AG04449 (cell line): ENCODE measurements around the gene CRYGD.
"Not testable (repeated sequence)": the region's sequence is repeated elsewhere in the genome, so short reads cannot be mapped to it uniquely, and the experiment has no call there.

Experiments
- CTCF ChIA-PET: fragments of 350-600 bp; formaldehyde crosslinking; extraction: SDS; loops from one replicate; lab custom pipeline; 2021; ENCODE audit warnings: antibody characterized with exemption; lab: Yijun Ruan, JAX
- POLR2A ChIA-PET: fragments of 400-600, 350-600 bp; formaldehyde crosslinking; extraction: SDS; loops from one replicate; lab custom pipeline; 2020; ENCODE audit warnings: antibody characterized with exemption, inconsistent platforms; lab: Yijun Ruan, JAX
- DNase-seq: peaks from one replicate; pipeline ENCODE4 v3.0.0-alpha.2; 2010; ENCODE audit warnings: low read depth, low spot score
- H3K4me3 ChIP-seq: 2 replicates; pipeline ENCODE4 v1.5.1; 2011; ENCODE audit warnings: low read depth, mild to moderate bottlenecking, control low read depth, low read length
- TF ChIP-seq, protein P1 (sequence below): IDR thresholded peaks from one replicate; pipeline ENCODE4 v1.5.1; 2011; ENCODE audit warnings: mild to moderate bottlenecking, moderate library complexity, low read length, control low read depth, inconsistent platforms; ENCODE audit not compliant: insufficient read depth; ENCODE audit errors: missing control alignments

The CRYGD gene

DNA sequence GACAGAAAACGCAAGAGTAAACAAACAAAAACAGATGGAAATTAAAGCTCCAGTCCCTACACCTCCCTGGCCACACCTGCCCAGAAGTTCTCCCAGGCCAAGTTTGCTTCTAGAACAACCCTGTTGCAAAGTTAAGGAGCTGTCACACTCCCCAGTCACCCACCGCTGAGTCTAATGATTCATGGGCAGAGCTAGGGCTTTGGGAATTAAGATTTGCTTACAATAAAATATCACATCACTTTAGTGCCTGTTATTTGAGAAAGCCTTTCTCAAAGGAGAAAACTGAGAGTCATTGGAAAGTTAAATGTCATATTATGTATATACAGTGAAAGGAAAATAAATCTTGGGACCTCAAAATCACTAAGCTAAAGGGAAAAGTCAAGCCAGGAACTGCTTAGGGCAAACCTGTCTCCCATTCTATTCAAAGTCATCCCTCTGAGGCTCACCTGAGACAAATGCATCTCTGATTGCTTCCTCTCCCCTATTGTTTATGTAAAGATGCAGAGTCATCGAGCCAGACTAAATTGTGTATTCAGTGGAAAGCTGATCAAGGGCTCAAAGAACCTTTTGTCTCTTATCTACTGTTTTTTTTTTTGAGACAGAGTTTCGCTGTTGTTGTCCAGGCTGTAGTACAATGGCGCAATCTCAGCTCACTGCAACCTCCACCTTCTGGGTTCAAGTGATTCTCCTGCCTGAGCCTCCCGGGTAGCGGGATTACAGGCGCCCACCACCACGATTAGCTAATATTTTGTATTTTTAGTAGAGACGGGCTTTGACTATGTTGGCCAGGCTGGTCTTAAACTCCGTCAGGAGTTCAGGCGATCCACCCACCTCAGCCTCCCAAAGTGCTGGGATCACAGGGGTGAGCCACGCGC lies 18.8 kb upstream of the CRYGD start:
- no peak for DNase-seq
- TF ChIP-seq, protein P1, sequence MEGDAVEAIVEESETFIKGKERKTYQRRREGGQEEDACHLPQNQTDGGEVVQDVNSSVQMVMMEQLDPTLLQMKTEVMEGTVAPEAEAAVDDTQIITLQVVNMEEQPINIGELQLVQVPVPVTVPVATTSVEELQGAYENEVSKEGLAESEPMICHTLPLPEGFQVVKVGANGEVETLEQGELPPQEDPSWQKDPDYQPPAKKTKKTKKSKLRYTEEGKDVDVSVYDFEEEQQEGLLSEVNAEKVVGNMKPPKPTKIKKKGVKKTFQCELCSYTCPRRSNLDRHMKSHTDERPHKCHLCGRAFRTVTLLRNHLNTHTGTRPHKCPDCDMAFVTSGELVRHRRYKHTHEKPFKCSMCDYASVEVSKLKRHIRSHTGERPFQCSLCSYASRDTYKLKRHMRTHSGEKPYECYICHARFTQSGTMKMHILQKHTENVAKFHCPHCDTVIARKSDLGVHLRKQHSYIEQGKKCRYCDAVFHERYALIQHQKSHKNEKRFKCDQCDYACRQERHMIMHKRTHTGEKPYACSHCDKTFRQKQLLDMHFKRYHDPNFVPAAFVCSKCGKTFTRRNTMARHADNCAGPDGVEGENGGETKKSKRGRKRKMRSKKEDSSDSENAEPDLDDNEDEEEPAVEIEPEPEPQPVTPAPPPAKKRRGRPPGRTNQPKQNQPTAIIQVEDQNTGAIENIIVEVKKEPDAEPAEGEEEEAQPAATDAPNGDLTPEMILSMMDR, result no peak
- CTCF ChIA-PET, result interaction anchor here (1.1 to 2.0 kb wide), 2 partner anchors 21 to 33 kb away, joined by 3 to 8 read pairs; no protein-coding TSS in a partner anchor
- H3K4me3 ChIP-seq, result no peak overlapping the region
- POLR2A ChIA-PET, result no interaction called here

DNA sequence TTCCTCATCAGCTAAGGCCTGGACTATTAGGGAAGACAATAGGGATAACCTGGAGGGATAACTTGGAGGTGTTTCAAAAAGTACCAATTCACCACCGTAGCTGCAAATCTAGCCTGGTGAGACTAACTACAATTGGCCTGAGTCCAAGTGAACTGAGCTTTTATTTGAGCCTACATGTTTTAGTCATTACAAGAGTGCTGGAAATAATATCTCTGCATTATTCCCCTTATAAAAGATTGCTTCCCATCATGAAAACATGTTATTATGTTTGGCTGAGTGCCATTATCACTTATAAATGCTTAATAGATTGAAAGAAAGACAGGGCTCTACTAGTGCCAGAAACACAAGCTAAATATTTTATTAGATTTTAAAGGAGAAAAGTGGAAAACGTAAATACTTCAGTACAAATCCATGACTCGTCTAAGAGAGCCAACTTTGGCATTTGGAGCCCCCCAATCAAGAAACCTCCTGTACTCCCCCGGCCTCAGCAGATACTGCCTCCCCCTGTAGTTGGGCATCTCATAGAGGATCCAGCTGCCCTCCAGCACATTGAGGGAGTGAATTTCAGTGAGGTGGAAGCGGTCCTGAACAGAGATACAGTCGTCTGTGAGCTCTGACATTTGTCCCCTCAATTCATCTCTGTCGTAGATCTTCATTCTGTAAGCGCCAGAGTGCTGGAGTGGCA lies 18.1 kb upstream of the CRYGD start:
- POLR2A ChIA-PET, result no interaction called here
- CTCF ChIA-PET, result interaction anchor here (0.9 to 2.0 kb wide), 3 partner anchors 17 to 34 kb away, joined by 3 to 8 read pairs (median 4); no protein-coding TSS in a partner anchor
- DNase-seq, result no peak
- TF ChIP-seq, protein P1, result no peak
- no peak overlapping the region for H3K4me3 ChIP-seq

DNA sequence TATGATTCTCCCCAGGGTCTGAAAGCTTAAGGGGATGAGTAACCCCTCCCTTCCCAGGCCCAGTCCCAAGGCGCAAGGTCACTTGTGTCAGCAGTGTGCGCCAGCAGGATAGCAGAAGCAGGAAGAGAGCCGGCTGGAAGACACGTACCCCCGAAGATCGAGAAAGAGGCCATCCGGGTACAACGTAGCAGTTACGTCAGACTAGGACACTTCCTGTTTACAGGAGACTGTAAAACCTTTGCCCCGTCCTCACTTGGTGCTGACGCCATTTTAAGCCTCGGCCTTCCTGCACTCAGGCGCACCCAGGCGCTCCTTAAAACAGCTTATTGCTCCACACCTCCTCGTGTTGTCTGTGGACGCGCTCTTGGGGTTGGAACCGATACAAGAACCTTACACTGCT lies 15.1 kb upstream of the CRYGD start:
- TF ChIP-seq, protein P1, result no peak
- no peak for DNase-seq
- ChIA-PET POLR2A (no interaction called here), CTCF (interaction anchor here (0.6 kb wide), 2 partner anchors 16 to 36 kb away, joined by 3 read pairs; no protein-coding TSS in a partner anchor)
- H3K4me3 ChIP-seq, result no peak overlapping the region

DNA sequence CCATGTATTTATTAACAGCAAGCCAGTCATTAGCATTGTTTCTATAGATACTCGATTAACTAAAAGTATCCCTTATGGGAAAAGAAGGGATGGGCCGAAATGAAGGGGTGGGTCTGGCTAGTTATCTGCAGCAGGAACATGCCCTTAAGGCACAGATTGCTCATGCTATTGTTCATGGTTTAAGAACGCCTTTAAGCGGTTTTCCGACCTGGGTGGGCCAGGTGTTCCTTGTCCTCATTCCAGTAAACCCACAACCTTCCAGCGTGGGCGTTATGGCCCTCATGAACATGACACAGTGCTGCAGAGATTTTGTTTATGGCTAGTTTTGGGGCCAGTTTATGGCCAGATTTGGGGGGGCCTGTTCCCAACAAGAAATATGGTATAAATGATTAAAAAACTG lies 14.0 kb upstream of the CRYGD start:
- POLR2A ChIA-PET, H3K4me3 ChIP-seq, DNase-seq, CTCF ChIA-PET: not testable (repeated sequence)

DNA sequence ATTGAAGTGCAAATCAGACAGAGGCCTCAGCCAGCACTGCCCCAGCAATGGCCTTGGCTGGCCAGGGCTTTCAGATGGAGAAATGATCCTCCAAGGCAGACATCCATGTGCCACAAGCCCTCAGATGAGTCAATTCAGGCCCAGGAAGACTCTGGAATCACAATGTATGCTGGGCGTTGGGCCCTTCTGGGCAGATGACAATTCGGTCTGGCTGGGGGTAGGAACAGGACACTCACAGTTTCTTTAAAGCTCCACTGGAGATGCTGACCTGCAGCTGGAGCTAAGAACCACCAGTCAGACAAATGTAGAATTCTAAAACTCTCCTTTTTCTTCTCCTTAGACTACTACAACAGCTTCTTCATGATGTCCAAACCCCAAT lies 12.4 kb upstream of the CRYGD start:
- H3K4me3 ChIP-seq, result no peak overlapping the region
- TF ChIP-seq, protein P1, result no peak
- no peak for DNase-seq
- CTCF ChIA-PET, result interaction anchor here (1.9 kb wide), 1 partner anchor 38 kb away, joined by 5 read pairs; no protein-coding TSS in a partner anchor
- POLR2A ChIA-PET, result no interaction called here

DNA sequence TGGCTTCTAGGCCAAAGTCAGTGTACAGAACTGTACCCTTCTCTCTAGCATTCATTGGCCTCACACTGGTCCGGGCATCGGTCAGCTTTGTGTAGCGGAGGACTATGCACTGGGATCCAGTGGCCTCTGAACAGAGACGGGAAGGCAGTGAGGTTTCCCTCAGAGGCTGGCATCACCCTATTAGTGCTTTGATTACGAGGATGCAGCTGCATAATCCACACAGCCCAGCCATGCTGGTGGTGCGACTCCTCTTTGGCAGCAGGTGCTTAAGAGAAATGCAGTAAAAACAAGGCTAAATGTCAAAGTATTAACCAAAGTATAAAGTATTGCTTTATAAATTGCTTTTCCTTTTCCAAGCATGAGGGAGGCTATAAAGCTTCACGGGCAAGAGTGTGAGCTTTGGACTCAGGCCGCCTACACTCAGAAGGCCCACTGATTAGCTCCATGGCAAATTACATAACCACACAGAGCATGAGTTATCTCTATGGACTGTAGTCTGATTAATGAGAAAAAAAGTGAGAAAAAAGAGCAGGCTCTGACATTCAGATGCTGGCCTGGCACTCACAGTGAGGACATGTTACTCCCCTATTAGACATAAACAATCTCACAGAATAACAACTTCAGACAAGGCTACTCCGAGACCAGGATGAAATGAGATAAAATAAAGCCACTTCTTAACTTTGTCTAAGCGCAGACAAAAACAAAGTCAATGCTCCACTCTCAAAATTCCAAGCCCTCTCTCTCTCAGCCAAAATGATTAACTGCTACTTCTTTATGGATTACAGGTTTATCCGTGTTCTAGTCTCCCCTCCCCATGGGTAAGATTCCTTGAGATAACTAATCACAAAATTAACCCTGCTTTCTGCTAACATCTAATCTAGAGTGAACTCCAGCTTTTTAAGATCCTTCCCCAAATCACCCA lies 11.7 kb upstream of the CRYGD start:
- no peak for DNase-seq
- TF ChIP-seq, protein P1, result no peak
- H3K4me3 ChIP-seq, result no peak overlapping the region
- POLR2A ChIA-PET, result no interaction called here
- CTCF ChIA-PET, result interaction anchor here (1.9 kb wide), 1 partner anchor 39 kb away, joined by 5 read pairs; no protein-coding TSS in a partner anchor
